H1 (cell line): ENCODE measurements around the gene BABAM2. TPM values are rescaled to one million over a fixed set of nuclear protein-coding genes. Genes with fewer than 3 reads are reported as not detected.

ENCODE experiments used
- CTCF ChIA-PET: fragments of 300-600 bp; sonication (Branson Sonifier 250); formaldehyde crosslinking; loops from one replicate; lab custom pipeline; 2021; ENCODE audit not compliant: partially characterized antibody; lab: Charles Lee
- POLR2A ChIA-PET: fragments of 300-600 bp; sonication (Branson Sonifier 250); formaldehyde crosslinking; loops from one replicate; lab custom pipeline; 2021; ENCODE audit warnings: inconsistent platforms; ENCODE audit not compliant: partially characterized antibody; lab: Charles Lee
- DNase-seq, 2 experiments: peaks; one replicate each; pipeline versions ENCODE4 v3.0.0 to v3.0.0-alpha.2; 2010 to 2022; ENCODE audit warnings: low spot score in 2 of 2, low read depth in 1 of 2, mixed read lengths in 1 of 2
- FAIRE-seq: peaks from 2 replicates; lab custom pipeline; 2011; peaks lifted over from hg19 to GRCh38; lab: Jason Lieb, UNC
- H2AFZ ChIP-seq: 2 replicates; pipeline ENCODE4 v1.8.1; 2012; ENCODE audit warnings: low read length, inconsistent platforms
- H2AK5ac ChIP-seq: 2 replicates; pipeline ENCODE4 v1.6.1; 2013; ENCODE audit warnings: low read depth, low read length
- H2BK120ac ChIP-seq: replicated peaks from 2 replicates; pipeline ENCODE3; 2013; ENCODE audit warnings: low read depth, low read length, inconsistent platforms
- H2BK12ac ChIP-seq: 2 replicates; pipeline ENCODE4 v1.6.1; 2013; ENCODE audit warnings: low read depth, low read length
- H2BK15ac ChIP-seq: 2 replicates; pipeline ENCODE4 v1.6.1; 2013; ENCODE audit warnings: low read length
- H2BK20ac ChIP-seq: 2 replicates; pipeline ENCODE4 v1.6.1; 2013; ENCODE audit warnings: low read length
- H2BK5ac ChIP-seq: 2 replicates; pipeline ENCODE4 v1.6.1; 2013; ENCODE audit warnings: low read depth, low read length
- H3K14ac ChIP-seq: 2 replicates; pipeline ENCODE4 v1.6.1; 2013; ENCODE audit warnings: inconsistent platforms; ENCODE audit not compliant: insufficient read length
- H3K18ac ChIP-seq: 2 replicates; pipeline ENCODE4 v1.6.1; 2013; ENCODE audit warnings: low read length; ENCODE audit errors: extremely low read depth
- H3K23ac ChIP-seq: 2 replicates; pipeline ENCODE4 v1.6.1; 2013; ENCODE audit warnings: inconsistent platforms; ENCODE audit not compliant: insufficient read length
- H3K23me2 ChIP-seq: 2 replicates; pipeline ENCODE4 v1.6.1; 2013; ENCODE audit warnings: low read depth, low read length
- H3K27ac ChIP-seq: 2 replicates; pipeline ENCODE4 v1.6.1; 2011; ENCODE audit warnings: low read depth, low read length, inconsistent platforms
- H3K27me3 ChIP-seq, 4 experiments: replicated peaks in 1 of 4; 1 replicate in 1 of 4; 2 replicates in 3 of 4; pipeline versions ENCODE4 v1.6.1 to v1.8.1; 2011 to 2013; ENCODE audit warnings: low read length in 3 of 4, mild to moderate bottlenecking in 3 of 4, inconsistent platforms in 2 of 4, mixed read lengths in 2 of 4, moderate library complexity in 1 of 4; ENCODE audit not compliant: control insufficient read depth in 3 of 4, insufficient read depth in 3 of 4; ENCODE audit errors: extremely low read depth in 1 of 4
- H3K36me3 ChIP-seq, 4 experiments: 2 replicates each; pipeline versions ENCODE4 v1.6.1 to v1.8.1; 2011 to 2013; ENCODE audit warnings: mild to moderate bottlenecking in 4 of 4, low read length in 3 of 4, moderate library complexity in 2 of 4, control low read depth in 1 of 4, inconsistent platforms in 1 of 4; ENCODE audit not compliant: insufficient read depth in 4 of 4, control insufficient read depth in 2 of 4
- H3K4ac ChIP-seq: replicated peaks from 2 replicates; pipeline ENCODE3; 2013; ENCODE audit warnings: low read length, low read depth, mixed read lengths, inconsistent platforms; ENCODE audit not compliant: insufficient read length
- H3K4me1 ChIP-seq, 4 experiments: replicated peaks in 1 of 4; 1 replicate in 1 of 4; 2 replicates in 3 of 4; pipeline versions ENCODE4 v1.6.1 to v1.8.1; 2011 to 2013; ENCODE audit warnings: low read length in 3 of 4, inconsistent platforms in 2 of 4, mixed read lengths in 1 of 4; ENCODE audit not compliant: insufficient read depth in 4 of 4, control insufficient read depth in 3 of 4
- H3K4me2 ChIP-seq, 2 experiments: 2 replicates each; pipeline versions ENCODE4 v1.6.1 to v1.8.1; 2011 to 2013; ENCODE audit warnings: low read depth in 2 of 2, low read length in 2 of 2, control low read depth in 1 of 2, inconsistent platforms in 1 of 2, mild to moderate bottlenecking in 1 of 2; ENCODE audit not compliant: insufficient read depth in 1 of 2
- H3K4me3 ChIP-seq, 4 experiments: fragments of 200-600, 300-600 bp in 1 of 4; sonication (generic), shearing (Covaris generic), sonication (Bioruptor Twin) in 1 of 4; 2 replicates each; pipeline versions ENCODE4 v1.5.1 to v1.8.1; 2011 to 2016; ENCODE audit warnings: low read length in 4 of 4, low read depth in 3 of 4, control low read depth in 2 of 4, inconsistent platforms in 2 of 4, mild to moderate bottlenecking in 2 of 4, mixed read lengths in 1 of 4, moderate library complexity in 1 of 4; ENCODE audit not compliant: insufficient read depth in 2 of 4; ENCODE audit errors: extremely low read depth in 1 of 4
- H3K56ac ChIP-seq: replicated peaks from 2 replicates; pipeline ENCODE3; 2013; ENCODE audit warnings: low read depth, mild to moderate bottlenecking, mixed read lengths, low read length, inconsistent platforms; ENCODE audit not compliant: insufficient read length
- H3K79me1 ChIP-seq: 2 replicates; pipeline ENCODE4 v1.6.1; 2013; ENCODE audit warnings: low read depth, low read length, control low read depth
- H3K79me2 ChIP-seq, 2 experiments: 2 replicates each; pipeline versions ENCODE4 v1.6.1 to v1.8.1; 2012 to 2013; ENCODE audit warnings: low read length in 2 of 2, mild to moderate bottlenecking in 2 of 2, inconsistent platforms in 1 of 2; ENCODE audit not compliant: insufficient read depth in 2 of 2, control insufficient read depth in 1 of 2
- H3K9ac ChIP-seq, 4 experiments: replicated peaks in 1 of 4; 1 replicate in 1 of 4; 2 replicates in 3 of 4; pipeline versions ENCODE4 v1.6.1 to v1.8.1; 2011 to 2013; ENCODE audit warnings: low read depth in 3 of 4, low read length in 3 of 4, control low read depth in 2 of 4, mild to moderate bottlenecking in 2 of 4, moderate library complexity in 2 of 4, inconsistent platforms in 1 of 4; ENCODE audit errors: extremely low read depth in 1 of 4
- H3K9me3 ChIP-seq, 2 experiments: 2 replicates each; pipeline versions ENCODE4 v1.6.1 to v1.8.1; 2012 to 2013; ENCODE audit warnings: mild to moderate bottlenecking in 2 of 2, moderate library complexity in 2 of 2, control low read depth in 1 of 2, inconsistent platforms in 1 of 2, low read depth in 1 of 2, low read length in 1 of 2, mixed read lengths in 1 of 2; ENCODE audit not compliant: insufficient read depth in 2 of 2
- H4K20me1 ChIP-seq, 2 experiments: replicated peaks in 1 of 2; 2 replicates each; pipeline versions ENCODE3 to v1.8.1; 2011 to 2013; ENCODE audit warnings: inconsistent platforms in 2 of 2, low read length in 2 of 2, mild to moderate bottlenecking in 1 of 2; ENCODE audit not compliant: insufficient read depth in 2 of 2, control insufficient read depth in 1 of 2
- H4K5ac ChIP-seq: 2 replicates; pipeline ENCODE4 v1.6.1; 2013; ENCODE audit warnings: low read length, low read depth, mixed read lengths, inconsistent platforms; ENCODE audit not compliant: insufficient read length
- H4K8ac ChIP-seq: 2 replicates; pipeline ENCODE4 v1.8.0; 2013; ENCODE audit warnings: mild to moderate bottlenecking, moderate library complexity, low read length, inconsistent platforms; ENCODE audit not compliant: insufficient read depth; ENCODE audit errors: extremely low read depth
- H4K91ac ChIP-seq: replicated peaks from 2 replicates; pipeline ENCODE3; 2013; ENCODE audit warnings: low read length, mixed read lengths, inconsistent platforms; ENCODE audit not compliant: insufficient read length
- CEBPB ChIP-seq: IDR thresholded peaks from 2 replicates; pipeline ENCODE4 v1.6.1; 2012; ENCODE audit warnings: low read depth, low read length
- CTBP2 ChIP-seq: IDR thresholded peaks from 2 replicates; pipeline ENCODE4 v1.7.0; 2011; ENCODE audit warnings: borderline replicate concordance, mild to moderate bottlenecking, moderate library complexity, mixed read lengths, low read length; ENCODE audit not compliant: insufficient read depth, insufficient read length
- FOSL1 ChIP-seq: IDR thresholded peaks from 2 replicates; pipeline ENCODE4 v1.6.1; 2011; ENCODE audit warnings: mild to moderate bottlenecking, low read depth, low read length, moderate library complexity; ENCODE audit not compliant: insufficient read depth
- KDM1A ChIP-seq: fragments of 200-600, 300-600 bp; sonication (generic); IDR thresholded peaks from 2 replicates; pipeline ENCODE4 v1.7.1; 2016; ENCODE audit warnings: mild to moderate bottlenecking, low read length, borderline replicate concordance
- POU5F1 ChIP-seq: IDR thresholded peaks from 2 replicates; pipeline ENCODE4 v1.6.1; 2011; ENCODE audit warnings: low read depth, mild to moderate bottlenecking, low read length, moderate library complexity
- SIRT6 ChIP-seq: IDR thresholded peaks from one replicate; pipeline ENCODE4 v1.7.1; 2012; ENCODE audit warnings: low read length, inconsistent platforms
- YY1 ChIP-seq: IDR thresholded peaks from 2 replicates; pipeline ENCODE4 v1.6.1; 2011; ENCODE audit warnings: low read depth, mild to moderate bottlenecking, low read length
- WGBS, 2 experiments: shearing (Covaris generic) in 1 of 2; methylation state at CpG; one replicate each; pipeline versions ENCODE4 v1.1.6 to v1.1.7; 2013 to 2015; ENCODE audit warnings: low lambda C conversion rate in 2 of 2, mixed read lengths in 2 of 2, inconsistent platforms in 1 of 2, low coverage in 1 of 2, missing lambda C conversion rate in 1 of 2; ENCODE audit not compliant: insufficient replicate concordance in 2 of 2, insufficient coverage in 1 of 2, insufficient read length in 1 of 2; ENCODE audit errors: extremely low coverage in 1 of 2, missing lambda C conversion rate in 1 of 2; 5-methylcytosine and 5-hydroxymethylcytosine counted together
- polyA plus RNA-seq, 7 experiments: library from polyadenylated mRNA; depleted of rRNA in 3 of 7; stranded (reverse) in 5 of 7; unstranded in 2 of 7; fragments of >200 nt in 5 of 7; fragments of 200-250 nt in 2 of 7; gene quantifications; 1 replicate in 5 of 7; 2 replicates in 1 of 7; 4 replicates in 1 of 7; pipeline versions ENCODE4 v1.2.1 to v1.2.3, GENCODE V29; 2011 to 2013; ENCODE audit warnings: missing spikeins in 2 of 7, mixed read lengths in 2 of 7
- total RNA-seq: library from RNA; stranded (reverse); fragmentation: NEBNext Ultra II Directional; extraction: Animal tissue kit (Norgen Biotek cat#: 25700); gene quantifications from 2 replicates; pipeline ENCODE4 v1.2.1, GENCODE V29; 2021

The BABAM2 gene
- total and polyA plus RNA-seq, 2 of the 8 experiments (the other 6 are each of a cell fraction or from before 2014, with no cell fraction given), result 15.8 to 20.9 TPM

DNA sequence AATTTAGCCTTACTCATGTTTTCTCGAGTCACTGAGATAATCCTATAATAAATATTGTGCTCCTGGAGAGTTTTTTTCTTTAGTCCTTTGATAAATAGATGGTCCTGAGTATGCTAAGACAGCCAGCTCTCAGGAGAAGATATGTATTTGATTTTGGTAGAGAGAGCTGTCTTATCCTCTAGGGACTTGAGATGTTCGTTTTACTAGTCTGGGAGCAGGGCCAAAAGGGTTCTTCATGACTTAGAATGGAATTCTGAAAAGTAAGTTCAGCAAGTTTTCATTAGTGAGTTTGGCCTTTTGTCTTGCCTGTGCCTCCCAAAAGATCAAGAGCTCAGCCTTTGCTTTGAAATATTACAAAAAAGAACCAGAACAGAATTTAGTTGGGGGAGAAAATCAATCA is 246.7 kb downstream of the BABAM2 start:
- Histone ChIP-seq H2BK15ac (no peak overlapping the region), H2BK12ac (no peak overlapping the region), H3K4me1 (no peaks in the 10 kb centered on the region), H3K79me1 (no peaks in the 10 kb centered on the region), H3K27ac (no peak overlapping the region), H3K23me2 (no peaks in the 10 kb centered on the region), H3K4me2 (no peak overlapping the region), H4K5ac (no peak overlapping the region), H3K18ac (no peak overlapping the region), H3K9me3 (no peaks in the 10 kb centered on the region), H2AFZ (no peak overlapping the region), H3K4ac (no peak overlapping the region), H3K56ac (no peak overlapping the region), H2AK5ac (no peak overlapping the region), H4K8ac (no peak overlapping the region), H4K20me1 (no peaks in the 10 kb centered on the region), H2BK5ac (no peak overlapping the region), H3K36me3 (no peaks in the 10 kb centered on the region), H3K79me2 (no peaks in the 10 kb centered on the region), H2BK120ac (no peak overlapping the region), H4K91ac (no peak overlapping the region), H3K14ac (no peak overlapping the region), H3K9ac (no peak overlapping the region), H3K27me3 (no peaks in the 10 kb centered on the region), H3K23ac (no peak overlapping the region), H3K4me3 (no peak overlapping the region), H2BK20ac (no peak overlapping the region)
- TF ChIP-seq CTBP2, result no peak
- TF ChIP-seq SIRT6, result no peak
- TF ChIP-seq YY1, result no peak
- TF ChIP-seq CEBPB, result no peak
- TF ChIP-seq FOSL1, result no peak
- TF ChIP-seq POU5F1, result no peak
- TF ChIP-seq KDM1A, result no peak
- no peak for DNase-seq
- no peak for FAIRE-seq
- 91% methylated on average over 2 of the region's 2 CpGs; no CpG with 5 or more reads in 1 of the 2 experiments for WGBS, 2 experiments
- CTCF ChIA-PET, result interaction anchor here (0.6 to 1.0 kb wide), 3 partner anchors 18 to 213 kb away, joined by 3 to 5 read pairs (median 4); no protein-coding TSS in a partner anchor
- POLR2A ChIA-PET, result no interaction called here
